Naive thymus-derived CD4-positive, alpha-beta T cell (primary cell): ENCODE results near the gene NACC1. TPM values are rescaled to one million over a fixed set of nuclear protein-coding genes. Genes with fewer than 3 reads are reported as not detected.
"Not testable (repeated sequence)": the region's sequence is repeated elsewhere in the genome, so short reads cannot be mapped to it uniquely, and the experiment has no call there.

ENCODE experiments used
- ATAC-seq: fragments of 150-1000 bp; cut with Tn5 transposase; 2 replicates; pipeline ENCODE4 v1.10.0; 2021; ENCODE audit warnings: mild to moderate bottlenecking, moderate library complexity
- CTCF ChIA-PET: fragments of 350-600 bp; sonication (Branson Sonifier 250); formaldehyde crosslinking; loops from one replicate; lab custom pipeline; 2021; ENCODE audit warnings: antibody characterized with exemption; lab: Charles Lee
- POLR2A ChIA-PET: fragments of 350-600 bp; sonication (Branson Sonifier 250); formaldehyde crosslinking; loops from one replicate; lab custom pipeline; 2021; ENCODE audit warnings: antibody characterized with exemption, inconsistent platforms; lab: Charles Lee
- DNase-seq, 9 donors: peaks; one replicate each; pipeline versions ENCODE4 v3.0.0 to v3.0.0-alpha.2; 2020 to 2022; ENCODE audit warnings: mixed read lengths in 1 of 9
- H3K27ac ChIP-seq: one replicate; pipeline ENCODE4 v1.7.0; 2013; ENCODE audit warnings: mild to moderate bottlenecking, low read depth, low read length, moderate library complexity
- H3K27me3 ChIP-seq, 2 donors: one replicate each; pipeline ENCODE4 v1.7.0; 2013; ENCODE audit warnings: low read length in 2 of 2, mild to moderate bottlenecking in 2 of 2, moderate library complexity in 2 of 2; ENCODE audit not compliant: control insufficient read depth in 2 of 2, insufficient read depth in 2 of 2
- H3K36me3 ChIP-seq, 3 experiments: 1 replicate in 2 of 3; 2 replicates in 1 of 3; pipeline ENCODE4 v1.7.0; 2013; ENCODE audit warnings: low read length in 3 of 3, mild to moderate bottlenecking in 3 of 3, moderate library complexity in 1 of 3; ENCODE audit not compliant: insufficient read depth in 3 of 3, control insufficient read depth in 2 of 3
- H3K4me1 ChIP-seq, 2 donors: one replicate each; pipeline ENCODE4 v1.7.0; 2013; ENCODE audit warnings: low read length in 2 of 2, mild to moderate bottlenecking in 2 of 2, moderate library complexity in 1 of 2; ENCODE audit not compliant: control insufficient read depth in 2 of 2, insufficient read depth in 2 of 2
- H3K4me3 ChIP-seq: 2 replicates; pipeline ENCODE4 v1.7.0; 2013; ENCODE audit warnings: mild to moderate bottlenecking, low read length
- H3K9me3 ChIP-seq, 3 experiments: 1 replicate in 2 of 3; 2 replicates in 1 of 3; pipeline ENCODE4 v1.7.0; 2013; ENCODE audit warnings: low read length in 3 of 3; ENCODE audit not compliant: control insufficient read depth in 2 of 3
- H3K27ac Mint-ChIP-seq, 9 donors: one replicate each; pipeline ENCODE4 v1.8.0; 2020 to 2022; ENCODE audit warnings: mixed read lengths in 9 of 9, mild to moderate bottlenecking in 8 of 9, moderate library complexity in 5 of 9, inconsistent platforms in 2 of 9
- H3K27me3 Mint-ChIP-seq, 5 donors: one replicate each; pipeline ENCODE4 v1.8.0; 2021 to 2022; ENCODE audit warnings: mixed read lengths in 5 of 5, mild to moderate bottlenecking in 1 of 5
- H3K36me3 Mint-ChIP-seq, 5 donors: one replicate each; pipeline ENCODE4 v1.8.0; 2020 to 2022; ENCODE audit warnings: mixed read lengths in 5 of 5, mild to moderate bottlenecking in 3 of 5, inconsistent platforms in 1 of 5
- H3K4me1 Mint-ChIP-seq, 7 donors: one replicate each; pipeline ENCODE4 v1.8.0; 2020 to 2022; ENCODE audit warnings: mixed read lengths in 7 of 7, mild to moderate bottlenecking in 3 of 7, inconsistent platforms in 1 of 7
- H3K4me3 Mint-ChIP-seq, 10 donors: one replicate each; pipeline ENCODE4 v1.8.0; 2020 to 2022; ENCODE audit warnings: mild to moderate bottlenecking in 10 of 10, mixed read lengths in 10 of 10, moderate library complexity in 6 of 10, inconsistent platforms in 2 of 10
- H3K9me3 Mint-ChIP-seq, 11 donors: one replicate each; pipeline ENCODE4 v1.8.0; 2020 to 2022; ENCODE audit warnings: mixed read lengths in 11 of 11, mild to moderate bottlenecking in 4 of 11, inconsistent platforms in 1 of 11, moderate library complexity in 1 of 11
- intact Hi-C, 2 donors: fragments of 100-400 bp; cut with micrococcal nuclease; formaldehyde crosslinking; loops; one replicate each; pipeline ENCODE4 v1.15.1; 2023
- polyA plus RNA-seq, 2 donors: library from polyadenylated mRNA; unstranded; fragments of 300-500 nt; fragmentation: Illumina TruSeq; gene quantifications; one replicate each; pipeline ENCODE4 v1.2.3, GENCODE V29; 2021
- total RNA-seq, 6 experiments: library from RNA in 5 of 6; stranded (reverse) in 5 of 6; gene quantifications; 1 replicate in 5 of 6; 2 replicates in 1 of 6; pipeline ENCODE4 v1.2.3 and lab custom pipeline; 2021 to 2026

Gene NACC1
- total and polyA plus RNA-seq, 7 experiments from 2014 or later = 1.7 to 72.7 (median 20.7) TPM

DNA sequence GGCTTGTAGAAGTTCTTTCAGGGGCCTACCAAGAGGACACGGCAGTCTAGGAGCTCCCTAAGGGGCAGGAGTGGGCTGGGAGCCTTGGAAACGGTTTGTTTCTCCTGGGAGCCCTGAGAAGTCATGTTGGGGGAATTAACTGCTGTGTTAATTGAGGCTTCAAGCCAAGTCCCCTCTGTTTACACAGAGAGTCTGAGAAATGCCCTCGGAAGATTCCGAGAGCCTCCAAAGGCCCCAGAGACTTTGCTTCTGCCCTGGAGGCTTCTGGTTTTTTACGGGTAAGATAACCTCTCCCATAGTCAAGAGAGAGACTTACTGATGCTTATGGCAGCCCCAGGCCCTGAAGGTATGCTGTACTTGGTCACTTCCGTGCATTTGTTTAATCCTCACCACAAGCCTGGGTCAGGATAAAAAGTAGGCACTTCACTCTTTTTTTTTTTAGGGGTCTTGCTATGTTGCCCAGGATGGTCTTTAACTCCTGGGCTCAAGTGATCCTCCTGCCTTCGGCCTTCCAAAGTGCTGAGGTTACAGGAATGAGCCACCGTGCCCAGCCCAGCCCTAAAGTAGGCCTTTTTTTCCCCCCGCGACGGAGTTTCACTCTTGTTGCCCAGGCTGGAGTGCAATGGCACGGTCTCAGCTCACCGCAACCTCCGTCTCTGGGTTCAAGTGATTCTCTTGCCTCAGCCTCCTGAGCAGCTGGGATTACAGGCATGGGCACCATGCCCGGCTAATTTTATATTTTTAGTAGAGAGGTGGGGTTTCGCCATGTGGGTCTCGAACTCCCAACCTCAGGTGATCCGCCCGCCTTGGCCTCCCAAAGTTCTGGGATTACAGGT is 47.3 kb downstream of the NACC1 start:
- Histone ChIP-seq H3K36me3 (no peaks in the 10 kb centered on the region), H3K9me3 (no peaks in the 10 kb centered on the region), H3K4me1 (peaks cover 80 to 87% of the 10 kb centered on the region in 2 donors), H3K4me3 (peak overlapping the region; percentile 60), H3K27me3 (no peaks in the 10 kb centered on the region), H3K27ac (peak overlapping the region; percentile 90)
- ATAC-seq (no peak), DNase-seq (no peak)
- peaks cover 35 to 82% (median 74%) of the 10 kb centered on the region in 7 donors for H3K4me1 Mint-ChIP-seq
- H3K36me3 Mint-ChIP-seq = peaks cover 0 to 15% (median 0%) of the 10 kb centered on the region in 5 donors
- H3K27ac Mint-ChIP-seq = peak overlapping the region; percentile 92 to 99 (median 97)
- intact Hi-C loops = loop anchor here (5.0 kb wide), 2 partner anchors 373 to 873 kb away; partner anchors contain the start of genes JUNB (in 1 of the 2) and ZNF44 (in 1 of the 2)
- H3K27me3 Mint-ChIP-seq = no peaks in the 10 kb centered on the region
- POLR2A ChIA-PET = interaction anchor here (0.6 to 12.7 kb wide), 9 partner anchors 8 to 373 kb away, joined by 4 to 283 read pairs (median 11); partner anchors contain the start of genes IER2, JUNB, NACC1 and STX10
- peak overlapping the region; percentile 85 to 94 (median 89) for H3K4me3 Mint-ChIP-seq
- H3K9me3 Mint-ChIP-seq = no peaks in the 10 kb centered on the region
- CTCF ChIA-PET = interaction anchor here (0.9 to 3.3 kb wide), 5 partner anchors 11 to 47 kb away, joined by 3 to 32 read pairs (median 6); partner anchors contain the start of genes IER2 and STX10

DNA sequence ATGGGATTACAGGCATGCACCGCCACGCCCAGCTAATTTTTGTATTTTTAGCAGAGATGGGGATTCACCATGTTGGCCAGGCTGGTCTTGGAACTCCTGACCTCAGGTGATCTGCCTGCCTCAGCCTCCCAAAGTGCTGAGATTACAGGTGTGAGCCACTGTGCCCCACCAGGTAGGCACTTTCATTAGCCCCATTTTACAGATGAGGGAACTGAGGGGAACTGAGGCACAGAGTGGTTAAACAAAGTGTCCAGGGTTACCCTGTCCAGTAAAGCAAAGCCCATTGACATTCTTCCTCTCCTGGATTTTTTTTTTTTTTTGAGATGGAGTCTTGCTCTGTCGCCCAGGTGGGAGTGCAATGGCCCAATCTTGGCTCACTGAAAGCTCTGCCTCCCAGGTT is 48.1 kb downstream of the NACC1 start:
- not testable (repeated sequence) for ATAC-seq, H3K27me3 Mint-ChIP-seq, H3K9me3 ChIP-seq, H3K4me3 ChIP-seq, H3K36me3 ChIP-seq, DNase-seq, H3K9me3 Mint-ChIP-seq, H3K27me3 ChIP-seq
- H3K27ac Mint-ChIP-seq = peak overlapping the region; percentile 92 to 99 (median 99)
- H3K36me3 Mint-ChIP-seq = peaks cover 0 to 15% (median 0%) of the 10 kb centered on the region in 5 donors
- intact Hi-C loops = loop anchor here (2.0 to 5.0 kb wide), 3 partner anchors 374 to 874 kb away; partner anchors contain the start of genes JUNB (in 1 of the 2) and ZNF44 (in 1 of the 2)
- ChIA-PET CTCF (interaction anchor here (2.7 to 3.3 kb wide), 3 partner anchors 11 to 29 kb away, joined by 11 to 32 read pairs (median 17); no protein-coding TSS in a partner anchor), POLR2A (interaction anchor here (0.6 to 12.7 kb wide), 7 partner anchors 9 to 65 kb away, joined by 4 to 283 read pairs (median 10); partner anchors contain the start of genes IER2 and STX10)
- H3K4me3 Mint-ChIP-seq = peak overlapping the region in 6 of 10 donors; percentile 6 to 96 (median 66)
- peak overlapping the region; percentile 90 for H3K27ac ChIP-seq
- peaks cover 84 to 88% of the 10 kb centered on the region in 2 donors for H3K4me1 ChIP-seq
- H3K4me1 Mint-ChIP-seq = peaks cover 41 to 83% (median 75%) of the 10 kb centered on the region in 7 donors

DNA sequence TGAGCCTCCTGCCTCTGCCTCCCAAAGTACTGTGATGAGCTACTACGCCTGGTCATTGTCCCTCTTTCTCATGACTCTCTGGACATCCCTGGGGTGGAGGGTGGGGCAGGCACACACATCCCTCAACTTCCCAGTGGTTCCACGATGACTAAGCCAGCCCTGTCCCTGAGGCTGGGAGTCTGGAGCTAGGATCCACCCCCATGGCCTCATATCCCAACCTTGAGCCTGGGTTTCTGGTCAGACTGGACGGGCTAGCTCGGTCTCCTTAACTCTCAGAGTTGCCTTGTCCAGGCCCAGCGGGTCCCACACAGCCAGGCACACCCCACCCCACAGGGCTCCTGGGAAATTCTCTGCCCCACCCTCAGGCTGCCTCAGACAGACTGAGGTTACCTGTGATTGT is 51.7 kb downstream of the NACC1 start:
- Histone ChIP-seq H3K9me3 (no peaks in the 10 kb centered on the region), H3K4me1 (peaks cover 75 to 89% of the 10 kb centered on the region in 2 donors), H3K27ac (peak overlapping the region; percentile 90), H3K4me3 (no peak overlapping the region), H3K27me3 (no peaks in the 10 kb centered on the region), H3K36me3 (no peaks in the 10 kb centered on the region)
- Mint-ChIP-seq H3K4me3 (peak overlapping the region in 9 of 10 donors; percentile 31 to 97 (median 95)), H3K27ac (peak overlapping the region; percentile 96 to 99 (median 99)), H3K36me3 (peaks cover 0 to 15% (median 0%) of the 10 kb centered on the region in 5 donors), H3K9me3 (no peaks in the 10 kb centered on the region), H3K4me1 (peaks cover 50 to 90% (median 74%) of the 10 kb centered on the region in 7 donors), H3K27me3 (no peaks in the 10 kb centered on the region)
- no peak for DNase-seq
- CTCF ChIA-PET = interaction anchor here (1.3 to 2.7 kb wide), 5 partner anchors 13 to 25 kb away, joined by 3 to 11 read pairs (median 6); partner anchors contain the start of genes IER2 and STX10
- ATAC-seq = no peak
- POLR2A ChIA-PET = interaction anchor here (0.6 to 12.7 kb wide), 9 partner anchors 12 to 65 kb away, joined by 3 to 283 read pairs (median 4); partner anchors contain the start of genes IER2 and STX10
- intact Hi-C loops = loop anchor here (5.0 kb wide), 2 partner anchors 377 to 877 kb away; partner anchors contain the start of genes JUNB (in 1 of the 2) and ZNF44 (in 1 of the 2)

DNA sequence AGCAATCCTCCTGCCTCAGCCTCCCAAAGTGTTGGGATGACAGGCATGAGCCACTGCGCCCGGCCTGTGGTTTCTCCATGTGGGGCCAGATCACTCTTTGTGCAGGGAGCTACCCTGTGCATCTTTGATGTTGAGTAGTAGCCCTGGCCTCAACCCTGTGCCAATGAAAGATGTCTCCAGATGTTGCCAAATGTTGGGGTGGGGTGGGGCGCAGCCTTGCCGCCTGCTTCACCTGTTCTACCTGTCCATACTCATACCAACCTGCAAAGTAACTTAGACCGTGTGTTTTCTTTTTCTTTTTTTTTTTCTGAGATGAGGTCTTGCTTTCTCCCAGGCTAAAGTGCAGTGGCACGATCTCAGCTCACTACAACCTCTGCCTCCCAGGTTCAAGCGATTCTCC is 53.1 kb downstream of the NACC1 start:
- no peaks in the 10 kb centered on the region for H3K27me3 ChIP-seq
- ChIA-PET CTCF (interaction anchor here (0.6 to 2.5 kb wide), 7 partner anchors 11 to 230 kb away, joined by 3 to 10 read pairs (median 3); no protein-coding TSS in a partner anchor), POLR2A (interaction anchor here (0.7 to 12.7 kb wide), 9 partner anchors 8 to 65 kb away, joined by 3 to 283 read pairs (median 6); partner anchors contain the start of genes IER2 and STX10)
- Mint-ChIP-seq H3K27me3 (no peaks in the 10 kb centered on the region), H3K9me3 (no peaks in the 10 kb centered on the region), H3K4me3 (peak overlapping the region; percentile 50 to 90 (median 75)), H3K36me3 (peaks cover 0 to 15% (median 0%) of the 10 kb centered on the region in 5 donors), H3K4me1 (peaks cover 48 to 80% (median 64%) of the 10 kb centered on the region in 7 donors), H3K27ac (peak overlapping the region; percentile 92 to 100 (median 98))
- no peak for DNase-seq
- intact Hi-C loops = no loop called here
- H3K9me3 ChIP-seq = no peaks in the 10 kb centered on the region
- peak overlapping the region; percentile 62 for H3K27ac ChIP-seq
- ATAC-seq = no peak
- H3K4me1 ChIP-seq = peaks cover 68 to 75% of the 10 kb centered on the region in 2 donors
- peak overlapping the region; percentile 10 for H3K4me3 ChIP-seq
- no peaks in the 10 kb centered on the region for H3K36me3 ChIP-seq

DNA sequence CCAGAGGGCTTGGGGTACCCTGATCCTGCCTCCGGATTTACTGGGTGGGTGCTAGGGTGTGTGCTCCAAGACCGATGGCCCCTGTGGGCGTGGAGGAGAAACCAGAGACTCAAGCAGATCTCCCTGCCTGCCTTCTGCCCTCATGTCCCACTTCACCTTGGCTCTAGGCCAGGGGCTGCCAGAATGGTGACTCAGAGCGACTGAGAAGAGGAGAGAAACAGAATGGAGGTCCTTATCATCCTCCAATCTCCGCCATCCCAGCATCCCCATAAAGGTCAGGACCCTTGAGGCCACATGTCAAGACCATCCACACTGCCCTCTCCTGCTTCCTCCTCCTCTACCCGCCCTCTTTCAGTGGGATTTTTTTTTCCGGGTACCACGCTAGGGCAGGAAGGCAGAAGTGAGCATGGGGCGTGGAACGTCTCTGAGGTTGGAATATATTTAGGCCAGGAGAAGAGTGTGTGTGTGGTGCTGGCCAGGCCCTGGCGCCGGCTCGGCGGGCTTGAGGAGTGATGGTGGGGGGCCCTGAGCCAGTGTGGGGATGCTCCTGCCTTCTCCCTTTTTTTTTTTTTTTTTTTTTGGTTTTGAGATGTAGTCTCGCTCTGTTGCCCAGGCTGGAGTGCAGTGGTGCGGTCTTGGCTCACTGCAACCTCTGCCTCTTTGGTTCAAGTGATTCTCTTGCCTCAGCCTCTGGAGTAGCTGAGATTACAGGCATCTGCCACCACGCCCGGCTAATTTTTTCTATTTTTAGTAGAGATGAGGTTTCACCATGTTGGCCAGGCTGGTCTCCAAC is 54.5 kb downstream of the NACC1 start:
- Histone ChIP-seq H3K9me3 (no peaks in the 10 kb centered on the region), H3K36me3 (no peaks in the 10 kb centered on the region), H3K27ac (peak overlapping the region; percentile 76), H3K4me1 (peaks cover 55 to 62% of the 10 kb centered on the region in 2 donors), H3K27me3 (no peaks in the 10 kb centered on the region), H3K4me3 (peak overlapping the region; percentile 41)
- ATAC-seq (peak; percentile 14), DNase-seq (peak; percentile 46 to 80 (median 55))
- ChIA-PET POLR2A (interaction anchor here (0.9 to 19.6 kb wide), 7 partner anchors 6 to 20 kb away, joined by 3 to 283 read pairs (median 10); no protein-coding TSS in a partner anchor), CTCF (interaction anchor here (1.2 kb wide), 1 partner anchor 10 kb away, joined by 3 read pairs; no protein-coding TSS in a partner anchor)
- Mint-ChIP-seq H3K9me3 (no peaks in the 10 kb centered on the region), H3K4me3 (peak overlapping the region; percentile 79 to 90 (median 84)), H3K4me1 (peaks cover 40 to 73% (median 56%) of the 10 kb centered on the region in 7 donors), H3K36me3 (peaks cover 0 to 12% (median 0%) of the 10 kb centered on the region in 5 donors), H3K27me3 (no peaks in the 10 kb centered on the region), H3K27ac (peak overlapping the region; percentile 92 to 100 (median 98))
- intact Hi-C loops = loop anchor here in 1 of 2 donors (1.0 kb wide), 1 partner anchor 16 kb away; no protein-coding TSS in a partner anchor
